GM12874 (cell line): ENCODE measurements around the gene NOTCH2.

ENCODE experiments used
- TF ChIP-seq, protein P1 (sequence below): IDR thresholded peaks from 2 replicates; pipeline ENCODE4 v1.5.1; 2011; ENCODE audit warnings: low read depth, mild to moderate bottlenecking, control low read depth, low read length, moderate library complexity; ENCODE audit not compliant: insufficient read depth

Gene NOTCH2

DNA sequence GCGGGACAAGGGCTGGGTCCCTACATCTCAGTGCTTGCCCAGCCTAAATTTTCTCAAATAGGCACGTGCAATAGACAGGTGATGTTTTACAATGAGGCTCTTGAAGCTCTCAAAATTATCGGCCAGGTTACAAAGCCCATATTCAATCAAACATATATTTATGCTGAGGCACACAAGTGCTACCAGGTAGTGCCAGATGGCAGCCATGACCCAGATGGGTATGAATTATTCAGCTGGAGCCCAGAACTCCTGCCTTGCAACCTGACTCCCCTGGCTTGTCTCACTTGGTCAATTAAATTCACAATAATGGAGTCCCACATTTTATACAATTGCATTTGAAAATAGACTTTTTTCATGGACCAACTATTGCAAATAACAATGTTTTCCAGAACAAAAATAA lies 160.8 kb downstream of the NOTCH2 start:
- TF ChIP-seq, protein P1, sequence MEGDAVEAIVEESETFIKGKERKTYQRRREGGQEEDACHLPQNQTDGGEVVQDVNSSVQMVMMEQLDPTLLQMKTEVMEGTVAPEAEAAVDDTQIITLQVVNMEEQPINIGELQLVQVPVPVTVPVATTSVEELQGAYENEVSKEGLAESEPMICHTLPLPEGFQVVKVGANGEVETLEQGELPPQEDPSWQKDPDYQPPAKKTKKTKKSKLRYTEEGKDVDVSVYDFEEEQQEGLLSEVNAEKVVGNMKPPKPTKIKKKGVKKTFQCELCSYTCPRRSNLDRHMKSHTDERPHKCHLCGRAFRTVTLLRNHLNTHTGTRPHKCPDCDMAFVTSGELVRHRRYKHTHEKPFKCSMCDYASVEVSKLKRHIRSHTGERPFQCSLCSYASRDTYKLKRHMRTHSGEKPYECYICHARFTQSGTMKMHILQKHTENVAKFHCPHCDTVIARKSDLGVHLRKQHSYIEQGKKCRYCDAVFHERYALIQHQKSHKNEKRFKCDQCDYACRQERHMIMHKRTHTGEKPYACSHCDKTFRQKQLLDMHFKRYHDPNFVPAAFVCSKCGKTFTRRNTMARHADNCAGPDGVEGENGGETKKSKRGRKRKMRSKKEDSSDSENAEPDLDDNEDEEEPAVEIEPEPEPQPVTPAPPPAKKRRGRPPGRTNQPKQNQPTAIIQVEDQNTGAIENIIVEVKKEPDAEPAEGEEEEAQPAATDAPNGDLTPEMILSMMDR, result no peak

DNA sequence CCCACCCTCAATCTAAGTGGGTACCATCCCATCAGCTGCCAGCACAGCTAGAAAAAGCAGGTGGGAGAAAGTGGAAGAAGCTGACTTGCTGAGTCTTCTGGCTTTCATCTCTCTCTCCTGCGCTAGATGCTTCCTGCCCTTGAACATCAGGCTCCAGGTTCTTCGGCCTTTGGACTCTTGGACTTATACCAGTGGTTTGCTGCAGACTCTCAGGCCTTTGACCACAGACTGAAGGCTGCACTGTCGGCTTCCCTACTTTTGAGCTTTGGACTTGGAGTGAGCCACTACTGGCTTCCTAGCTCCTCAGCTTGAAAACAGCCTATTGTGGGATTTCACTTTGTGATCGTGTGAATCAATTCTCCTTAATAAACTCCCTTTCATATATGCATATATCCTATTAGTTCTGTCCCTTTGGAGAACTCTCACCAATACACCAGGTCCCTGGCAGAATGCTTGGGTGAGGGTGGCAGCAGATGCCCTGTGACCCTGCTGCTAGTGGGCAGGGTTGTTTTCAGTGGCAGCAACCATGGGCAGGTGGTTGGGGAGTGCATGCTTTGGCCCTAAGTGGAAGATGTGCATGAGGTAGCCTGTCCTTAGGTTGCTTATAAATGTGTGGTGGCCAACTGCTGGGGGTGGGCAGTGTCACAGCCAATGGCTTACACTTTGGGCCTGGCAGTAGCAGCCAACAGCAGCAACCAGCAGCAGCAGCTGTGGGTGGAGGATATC lies 162.4 kb downstream of the NOTCH2 start:
- TF ChIP-seq, protein P1, result no peak

DNA sequence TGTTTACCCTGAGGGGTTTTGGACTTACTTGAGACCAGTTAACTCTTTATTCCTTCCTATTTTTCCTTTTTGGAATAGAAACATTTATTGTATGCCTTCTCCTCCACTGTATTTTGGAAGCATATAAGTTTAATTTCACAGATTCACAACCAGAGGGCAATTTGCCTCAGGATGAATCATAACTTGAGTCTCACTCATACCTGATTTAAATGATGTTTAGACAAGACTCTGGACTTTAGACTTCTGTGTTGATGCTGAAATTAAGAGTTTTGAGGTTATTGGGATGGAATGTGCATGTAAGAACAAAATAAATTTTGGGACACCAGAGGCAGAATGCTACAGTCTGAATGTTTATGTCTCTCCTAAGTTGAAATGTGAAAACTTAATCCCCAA lies 166.0 kb downstream of the NOTCH2 start:
- TF ChIP-seq, protein P1, result no peak

DNA sequence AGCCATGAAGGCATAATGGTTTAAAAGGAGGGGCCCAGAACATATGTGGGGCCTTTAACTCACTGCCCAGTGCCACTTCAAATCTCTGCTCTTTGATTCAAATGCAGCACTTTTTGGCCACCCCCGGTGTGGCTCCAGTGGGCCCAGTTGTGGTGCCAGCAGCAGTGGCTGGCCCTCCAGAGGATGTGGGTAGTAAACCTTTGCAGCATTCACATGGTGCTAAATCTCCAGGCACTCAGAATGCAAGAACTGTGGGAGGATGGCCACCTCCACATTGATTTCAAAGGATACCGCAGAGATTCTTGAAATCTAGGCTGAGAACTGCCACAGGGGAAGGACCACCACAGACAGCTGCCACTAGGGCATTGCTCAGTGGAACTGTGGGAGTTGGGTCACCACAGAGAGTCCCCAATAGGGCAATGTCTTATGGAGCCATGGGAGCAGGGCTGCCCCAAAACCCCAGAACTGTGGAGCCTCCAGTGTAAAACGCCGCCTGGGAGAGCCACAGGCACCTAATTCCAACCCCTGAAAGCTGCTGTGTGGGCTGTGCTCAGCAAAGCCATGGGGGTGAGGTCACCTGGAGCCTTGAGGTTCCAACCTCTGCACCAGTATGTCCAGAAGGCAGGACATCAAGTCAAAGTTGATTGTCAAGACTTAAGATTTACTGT lies 166.6 kb downstream of the NOTCH2 start:
- TF ChIP-seq, protein P1, result no peak

DNA sequence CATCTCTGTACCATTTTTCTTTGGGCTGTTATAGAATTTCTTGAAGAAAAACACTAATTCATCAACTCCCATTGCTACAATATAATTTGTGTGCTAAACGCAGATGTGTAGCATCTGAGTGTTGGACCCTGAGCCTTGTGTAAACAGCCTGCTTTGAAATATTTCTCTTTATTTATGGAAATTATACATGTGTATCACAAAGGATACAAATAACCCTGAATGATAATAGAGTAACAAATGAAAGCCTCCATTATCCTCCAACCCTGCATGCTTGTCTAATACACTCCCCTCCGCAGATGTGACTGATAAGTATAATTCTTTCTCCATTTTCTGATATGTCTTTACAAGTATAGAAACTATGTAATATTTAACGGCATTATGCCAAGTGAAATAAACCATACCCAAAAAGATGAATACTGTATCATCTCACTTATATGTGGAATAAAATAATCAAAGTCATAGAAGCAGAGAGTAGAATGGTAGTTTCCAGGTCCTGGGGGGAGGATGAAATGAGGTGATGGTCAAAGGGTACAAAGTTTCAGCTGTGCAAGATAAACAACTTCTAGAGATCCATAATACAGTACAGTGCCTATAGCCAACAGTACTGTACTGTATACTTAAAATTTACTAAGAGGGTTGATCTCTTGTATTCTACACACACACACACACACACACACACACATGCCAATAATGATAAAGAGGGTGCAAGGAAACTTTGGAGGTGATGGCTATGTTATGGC lies 170.3 kb downstream of the NOTCH2 start:
- TF ChIP-seq, protein P1, result no peak

DNA sequence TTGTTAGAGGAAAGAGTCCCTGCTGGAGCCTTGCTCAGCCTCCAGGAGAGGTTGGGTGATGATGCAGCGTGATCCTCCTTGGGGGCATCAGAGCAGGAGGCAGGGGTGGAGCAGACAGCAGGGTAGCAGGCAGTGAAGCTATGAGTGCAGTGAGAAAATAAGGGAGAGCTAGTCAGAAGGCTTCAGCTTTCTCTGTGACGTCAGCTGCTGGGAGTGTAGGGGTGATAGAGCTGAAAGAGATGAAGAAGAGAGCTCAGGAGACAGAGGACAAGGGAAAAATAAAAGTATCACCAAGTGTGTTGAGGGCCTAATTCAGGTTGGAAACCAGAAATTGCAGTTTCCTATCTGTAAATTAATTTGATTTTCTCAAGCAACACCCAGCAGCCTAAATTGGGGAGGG lies 170.9 kb downstream of the NOTCH2 start:
- TF ChIP-seq, protein P1, result no peak

DNA sequence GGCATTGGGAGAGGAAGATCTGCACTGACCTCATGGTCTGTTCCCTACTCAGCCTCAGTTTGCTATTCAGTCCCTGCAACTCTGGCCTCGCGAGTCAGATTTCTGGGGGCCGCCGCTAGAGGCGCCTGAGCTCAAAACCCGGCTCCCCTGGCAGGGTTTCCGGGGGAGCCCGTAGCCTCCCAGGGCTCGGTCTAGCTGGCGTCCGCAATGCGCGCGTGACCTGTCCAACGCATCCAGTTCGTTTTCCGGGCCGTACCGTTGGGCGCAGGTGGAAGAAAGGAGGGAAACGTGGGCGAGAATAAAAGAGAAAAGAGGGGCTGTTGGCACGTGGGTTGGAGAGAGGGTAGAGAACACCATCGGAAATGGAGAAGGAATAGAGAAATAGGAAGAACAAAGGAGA lies 173.2 kb downstream of the NOTCH2 start, which contains the start of gene ADAM30:
Gene ADAM30 (minus strand): TSS at position 213 of the 400 bp plus-strand sequence. CDS start 179 bp downstream, at position 34.
- TF ChIP-seq, protein P1, result no peak; the same call in 1 of the 2 replicates
